NCI-H2171 treated with DMSO at 0.1 percent for 48 hours (cell line): ENCODE results near the gene RNF40.
A peak's percentile ranks its signal among the peaks of the same experiment; 100 is the strongest.

Experiments
- DNase-seq: peaks from one replicate; lab custom pipeline; 2025; lab: John Stamatoyannopoulos, UW

Gene RNF40

GRCh38 chr16:30761928-30762902 lies at the start of gene RNF40, which contains the start of gene CFAP119:
RNF40 (plus strand) TSS chr16:30762322; CDS start chr16:30762546, 224 bp downstream.
CFAP119 (minus strand) TSS chr16:30762062; CDS start chr16:30761748, 314 bp downstream.
- DNase-seq: peak; percentile 98

GRCh38 chr16:30715750-30716445 lies 46.2 kb upstream of the RNF40 start:
- DNase-seq: no peak

- DNase-seq: no peak
Measured at GRCh38 chr16:30720086-30720485, 42.0 kb upstream of the RNF40 start.

- DNase-seq: no peak
Measured at GRCh38 chr16:30720694-30721093, 41.4 kb upstream of the RNF40 start.

- DNase-seq: no peak
Measured at GRCh38 chr16:30721167-30721566, 41.0 kb upstream of the RNF40 start.

- DNase-seq: peak; percentile 24
Measured at GRCh38 chr16:30721606-30722005, 40.5 kb upstream of the RNF40 start.

GRCh38 chr16:30722443-30722842 lies 39.7 kb upstream of the RNF40 start:
- DNase-seq: no peak

GRCh38 chr16:30722916-30723315 lies 39.2 kb upstream of the RNF40 start:
- DNase-seq: no peak

GRCh38 chr16:30723725-30724355 lies 38.3 kb upstream of the RNF40 start:
- no peak for DNase-seq

GRCh38 chr16:30724641-30725417 lies 37.3 kb upstream of the RNF40 start:
- no peak for DNase-seq

GRCh38 chr16:30725418-30725792 lies 36.7 kb upstream of the RNF40 start:
- DNase-seq: no peak

GRCh38 chr16:30728321-30728720 lies 33.8 kb upstream of the RNF40 start:
- no peak for DNase-seq

GRCh38 chr16:30728899-30729672 lies 33.0 kb upstream of the RNF40 start:
- DNase-seq: no peak

- DNase-seq: no peak
Measured at GRCh38 chr16:30731411-30731810, 30.7 kb upstream of the RNF40 start.

GRCh38 chr16:30736995-30737793 lies 24.9 kb upstream of the RNF40 start:
- no peak for DNase-seq

- DNase-seq: no peak
Measured at GRCh38 chr16:30737794-30738648, 24.1 kb upstream of the RNF40 start.

GRCh38 chr16:30738984-30739951 lies 22.9 kb upstream of the RNF40 start:
- DNase-seq: no peak
